T-cell (primary cell): ENCODE data around the gene CCDC124. TPM values are rescaled to one million over a fixed set of nuclear protein-coding genes. Genes with fewer than 3 reads are reported as not detected.

ENCODE experiments used
- ATAC-seq, 4 experiments: fragments of 200-7000 bp in 3 of 4; fragments of 150-1000 bp in 1 of 4; cut with Tn5 transposase; replicated peaks in 1 of 4; 1 replicate in 3 of 4; 2 replicates in 1 of 4; pipeline ENCODE4 v1.10.0; 2021; ENCODE audit warnings: moderate library complexity in 3 of 4, mild to moderate bottlenecking in 2 of 4, moderate number of reproducible peaks in 1 of 4
- CTCF ChIA-PET, 2 donors: fragments of 300-600 bp; sonication (Branson Sonifier 250); formaldehyde crosslinking; loops; one replicate each; lab custom pipeline; 2022; ENCODE audit warnings: antibody characterized with exemption in 2 of 2; lab: Charles Lee
- POLR2A ChIA-PET, 2 donors: fragments of 300-600 bp; sonication (Branson Sonifier 250); formaldehyde crosslinking; loops; one replicate each; lab custom pipeline; 2022; ENCODE audit warnings: antibody characterized with exemption in 2 of 2; lab: Charles Lee
- DNase-seq, 35 experiments: peaks; one replicate each; pipeline versions ENCODE4 v3.0.0 to v3.0.0-alpha.2; 2013 to 2023
- H3K27ac ChIP-seq: one replicate; pipeline ENCODE4 v1.5.1; 2013; ENCODE audit warnings: low read length
- H3K27me3 ChIP-seq, 2 experiments: replicated peaks in 1 of 2; 1 replicate in 1 of 2; 2 replicates in 1 of 2; pipeline versions ENCODE4 v1.6.1 to v1.7.0; 2013; ENCODE audit warnings: low read length in 1 of 2, mixed read lengths in 1 of 2; ENCODE audit not compliant: control insufficient read depth in 2 of 2, insufficient read depth in 2 of 2; ENCODE audit errors: extremely low read depth in 1 of 2
- H3K36me3 ChIP-seq, 2 donors: 1 replicate in 1 of 2; 2 replicates in 1 of 2; pipeline versions ENCODE4 v1.6.1 to v1.7.0; 2013; ENCODE audit warnings: low read length in 1 of 2; ENCODE audit not compliant: control insufficient read depth in 2 of 2, insufficient read depth in 1 of 2; ENCODE audit errors: extremely low read depth in 1 of 2
- H3K4me1 ChIP-seq, 2 experiments: 1 replicate in 1 of 2; 2 replicates in 1 of 2; pipeline versions ENCODE4 v1.6.1 to v1.7.0; 2013; ENCODE audit warnings: low read length in 2 of 2, mixed read lengths in 1 of 2; ENCODE audit not compliant: insufficient read depth in 2 of 2, control insufficient read depth in 1 of 2; ENCODE audit errors: extremely low read depth in 1 of 2
- H3K4me3 ChIP-seq, 2 donors: 1 replicate in 1 of 2; 2 replicates in 1 of 2; pipeline versions ENCODE4 v1.5.1 to v1.7.0; 2013; ENCODE audit warnings: mild to moderate bottlenecking in 2 of 2, low read length in 1 of 2, moderate library complexity in 1 of 2; ENCODE audit not compliant: control insufficient read depth in 1 of 2; ENCODE audit errors: extremely low read depth in 1 of 2
- H3K9me3 ChIP-seq: 2 replicates; pipeline ENCODE4 v1.7.0; 2013
- H3K27ac Mint-ChIP-seq, 2 donors: one replicate each; pipeline ENCODE4 v1.8.0; 2020 to 2021; ENCODE audit warnings: mild to moderate bottlenecking in 2 of 2, mixed read lengths in 2 of 2
- H3K27me3 Mint-ChIP-seq, 2 donors: one replicate each; pipeline ENCODE4 v1.8.0; 2021 to 2022; ENCODE audit warnings: mixed read lengths in 2 of 2
- H3K36me3 Mint-ChIP-seq: one replicate; pipeline ENCODE4 v1.8.0; 2021; ENCODE audit warnings: mixed read lengths
- H3K4me1 Mint-ChIP-seq, 3 donors: one replicate each; pipeline ENCODE4 v1.8.0; 2020 to 2022; ENCODE audit warnings: mixed read lengths in 3 of 3, mild to moderate bottlenecking in 1 of 3
- H3K4me3 Mint-ChIP-seq, 3 donors: one replicate each; pipeline ENCODE4 v1.8.0; 2020 to 2022; ENCODE audit warnings: mild to moderate bottlenecking in 3 of 3, mixed read lengths in 3 of 3, moderate library complexity in 3 of 3
- H3K9me3 Mint-ChIP-seq, 3 donors: one replicate each; pipeline ENCODE4 v1.8.0; 2020 to 2022; ENCODE audit warnings: mixed read lengths in 3 of 3
- WGBS: methylation state at CpG from one replicate; pipeline ENCODE4 v1.1.5; 2013; ENCODE audit warnings: missing lambda C conversion rate; ENCODE audit not compliant: insufficient coverage; 5-methylcytosine and 5-hydroxymethylcytosine counted together
- total RNA-seq, 35 experiments: library from RNA in 6 of 35; stranded (reverse) in 6 of 35; fragments of 120-200 nt in 1 of 35; gene quantifications; one replicate each; pipeline versions ENCODE4 v1.2.1 to v1.2.4 and lab custom pipeline; 2013 to 2026

The CCDC124 gene
- total RNA-seq, 5 donors from 2014 or later (not counting 1 experiment from before 2014, with no cell fraction given): 24.8 to 51.1 (median 41.5) TPM

- WGBS: 92% methylated on average over 23 of the region's 23 CpGs
- H3K27me3 ChIP-seq: peaks cover 2 to 40% of the 10 kb centered on the region in 2 experiments
- ATAC-seq: no peak
- H3K27me3 Mint-ChIP-seq: peaks cover 8 to 12% of the 10 kb centered on the region in 2 donors
- ChIA-PET CTCF (no interaction called here), POLR2A (no interaction called here)
- H3K4me1 Mint-ChIP-seq: peaks cover 0 to 5% (median 0%) of the 10 kb centered on the region in 3 donors
- H3K9me3 Mint-ChIP-seq: no peaks in the 10 kb centered on the region
- no peak for DNase-seq
- H3K9me3 ChIP-seq: no peaks in the 10 kb centered on the region
- H3K4me1 ChIP-seq: no peaks in the 10 kb centered on the region
- H3K36me3 Mint-ChIP-seq: no peaks in the 10 kb centered on the region
- no peak overlapping the region for H3K27ac ChIP-seq
- no peaks in the 10 kb centered on the region for H3K36me3 ChIP-seq
- no peak overlapping the region for H3K27ac Mint-ChIP-seq
- no peak overlapping the region for H3K4me3 ChIP-seq
- H3K4me3 Mint-ChIP-seq: no peak overlapping the region
Observed at GRCh38 chr19:17973759-17974158, 40.9 kb downstream of the CCDC124 start.

GRCh38 chr19:17974551-17974950 lies 41.7 kb downstream of the CCDC124 start:
- no peaks in the 10 kb centered on the region for H3K9me3 ChIP-seq
- POLR2A ChIA-PET: no interaction called here
- Mint-ChIP-seq H3K27ac (no peak overlapping the region), H3K36me3 (no peaks in the 10 kb centered on the region), H3K9me3 (no peaks in the 10 kb centered on the region), H3K27me3 (peaks cover 8 to 11% of the 10 kb centered on the region in 2 donors), H3K4me3 (no peak overlapping the region), H3K4me1 (peaks cover 0 to 5% (median 1%) of the 10 kb centered on the region in 3 donors)
- H3K4me1 ChIP-seq: no peaks in the 10 kb centered on the region
- ATAC-seq (no peak), DNase-seq (no peak)
- CTCF ChIA-PET: no interaction called here
- H3K27me3 ChIP-seq: peaks cover 0 to 40% of the 10 kb centered on the region in 2 experiments
- H3K27ac ChIP-seq: no peak overlapping the region
- H3K36me3 ChIP-seq: no peaks in the 10 kb centered on the region
- no peak overlapping the region for H3K4me3 ChIP-seq
- WGBS: 74% methylated on average over 5 of the region's 6 CpGs

- Mint-ChIP-seq H3K9me3 (no peaks in the 10 kb centered on the region), H3K4me1 (peaks cover 0 to 3% (median under 1%) of the 10 kb centered on the region in 3 donors), H3K27ac (no peak overlapping the region), H3K4me3 (no peak overlapping the region), H3K27me3 (peaks cover 3 to 10% of the 10 kb centered on the region in 2 donors), H3K36me3 (no peaks in the 10 kb centered on the region)
- H3K4me1 ChIP-seq: no peaks in the 10 kb centered on the region
- ChIA-PET CTCF (interaction anchor here in 1 of 2 donors (0.6 kb wide), 1 partner anchor 147 kb away, joined by 4 read pairs; no protein-coding TSS in a partner anchor), POLR2A (no interaction called here)
- H3K4me3 ChIP-seq: no peak overlapping the region
- ATAC-seq (no peak), DNase-seq (no peak)
- H3K27ac ChIP-seq: no peak overlapping the region
- no peaks in the 10 kb centered on the region for H3K36me3 ChIP-seq
- H3K9me3 ChIP-seq: no peaks in the 10 kb centered on the region
- peaks cover 0 to 40% of the 10 kb centered on the region in 2 experiments for H3K27me3 ChIP-seq
- WGBS: 89% methylated on average over 4 of the region's 8 CpGs
Observed at GRCh38 chr19:17975032-17975431, 42.2 kb downstream of the CCDC124 start.

DNA sequence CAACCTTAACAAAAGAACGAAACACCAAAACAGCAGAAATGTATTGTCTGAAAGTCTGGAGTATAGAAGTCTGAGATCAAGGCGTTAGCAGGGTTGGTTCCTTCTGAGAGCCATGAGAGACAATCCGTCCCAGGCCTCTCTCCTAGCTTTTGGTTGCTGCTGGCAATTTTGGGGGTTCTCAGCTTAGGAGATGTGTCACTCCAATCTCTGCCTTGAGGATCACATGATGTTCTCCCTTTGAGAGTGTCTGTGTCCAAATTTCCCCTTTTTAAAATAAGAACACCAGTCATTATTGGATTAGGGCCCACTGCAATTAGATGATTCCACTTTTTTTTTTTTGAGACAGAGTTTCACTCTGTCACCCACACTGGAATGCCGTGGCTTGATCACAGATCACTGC lies 44.2 kb downstream of the CCDC124 start:
- Histone ChIP-seq H3K9me3 (no peaks in the 10 kb centered on the region), H3K36me3 (no peaks in the 10 kb centered on the region), H3K4me3 (no peak overlapping the region), H3K27ac (no peak overlapping the region), H3K4me1 (no peaks in the 10 kb centered on the region), H3K27me3 (peaks cover 0 to 46% of the 10 kb centered on the region in 2 experiments)
- Mint-ChIP-seq H3K4me1 (peaks cover 0 to 6% (median 0%) of the 10 kb centered on the region in 3 donors), H3K9me3 (no peaks in the 10 kb centered on the region), H3K36me3 (no peaks in the 10 kb centered on the region), H3K27ac (no peak overlapping the region), H3K4me3 (no peak overlapping the region), H3K27me3 (peaks cover 9 to 13% of the 10 kb centered on the region in 2 donors)
- CTCF ChIA-PET: no interaction called here
- whole genome bisulfite sequencing: 100% methylated on average over 1 of the region's 4 CpGs
- POLR2A ChIA-PET: no interaction called here
- ATAC-seq: no peak
- no peak for DNase-seq

GRCh38 chr19:17977488-17977887 lies 44.7 kb downstream of the CCDC124 start:
- CTCF ChIA-PET: interaction anchor here in 1 of 2 donors (0.6 kb wide), 1 partner anchor 285 kb away, joined by 3 read pairs; no protein-coding TSS in a partner anchor
- ATAC-seq (no peak), DNase-seq (no peak)
- H3K27ac Mint-ChIP-seq: no peak overlapping the region
- no peaks in the 10 kb centered on the region for H3K9me3 Mint-ChIP-seq
- Histone ChIP-seq H3K27ac (no peak overlapping the region), H3K4me1 (no peaks in the 10 kb centered on the region), H3K27me3 (peaks cover 0 to 47% of the 10 kb centered on the region in 2 experiments), H3K4me3 (no peak overlapping the region), H3K36me3 (no peaks in the 10 kb centered on the region), H3K9me3 (no peaks in the 10 kb centered on the region)
- WGBS: 76% methylated on average over 4 of the region's 7 CpGs
- POLR2A ChIA-PET: no interaction called here
- no peak overlapping the region for H3K4me3 Mint-ChIP-seq
- peaks cover 0 to 6% (median 0%) of the 10 kb centered on the region in 3 donors for H3K4me1 Mint-ChIP-seq
- H3K36me3 Mint-ChIP-seq: no peaks in the 10 kb centered on the region
- peaks cover 9 to 15% of the 10 kb centered on the region in 2 donors for H3K27me3 Mint-ChIP-seq

DNA sequence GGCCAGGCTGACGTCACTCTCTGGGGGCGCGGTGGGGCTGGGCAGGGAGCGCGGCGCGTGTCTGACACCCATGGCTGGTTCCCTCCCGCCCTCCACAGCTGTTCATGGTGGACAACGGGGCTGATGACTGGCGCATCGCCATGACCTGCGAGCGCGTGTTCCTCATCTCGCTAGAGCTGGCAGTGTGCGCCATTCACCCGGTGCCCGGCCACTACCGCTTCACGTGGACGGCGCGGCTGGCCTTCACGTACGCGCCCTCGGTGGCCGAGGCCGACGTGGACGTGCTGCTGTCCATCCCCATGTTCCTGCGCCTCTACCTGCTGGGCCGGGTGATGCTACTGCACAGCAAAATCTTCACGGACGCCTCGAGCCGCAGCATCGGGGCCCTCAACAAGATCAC lies 48.8 kb downstream of the CCDC124 start:
- POLR2A ChIA-PET: no interaction called here
- H3K36me3 ChIP-seq: no peaks in the 10 kb centered on the region
- no peak for DNase-seq
- 93% methylated on average over 38 of the region's 38 CpGs for WGBS
- no peak overlapping the region for H3K4me3 ChIP-seq
- Mint-ChIP-seq H3K9me3 (no peaks in the 10 kb centered on the region), H3K27me3 (peaks cover 6 to 19% of the 10 kb centered on the region in 2 donors), H3K4me3 (no peak overlapping the region), H3K4me1 (peaks cover 0 to 6% (median 0%) of the 10 kb centered on the region in 3 donors), H3K36me3 (no peaks in the 10 kb centered on the region), H3K27ac (no peak overlapping the region)
- H3K27ac ChIP-seq: no peak overlapping the region
- H3K4me1 ChIP-seq: no peaks in the 10 kb centered on the region
- no peaks in the 10 kb centered on the region for H3K9me3 ChIP-seq
- peaks cover 0 to 56% of the 10 kb centered on the region in 2 experiments for H3K27me3 ChIP-seq
- CTCF ChIA-PET: no interaction called here
- ATAC-seq: no peak
